Measurements from ENCODE around the gene BCAR3.
"Not testable (repeated sequence)": the region's sequence is repeated elsewhere in the genome, so short reads cannot be mapped to it uniquely, and the experiment has no call there.

BCAR3 gene

DNA sequence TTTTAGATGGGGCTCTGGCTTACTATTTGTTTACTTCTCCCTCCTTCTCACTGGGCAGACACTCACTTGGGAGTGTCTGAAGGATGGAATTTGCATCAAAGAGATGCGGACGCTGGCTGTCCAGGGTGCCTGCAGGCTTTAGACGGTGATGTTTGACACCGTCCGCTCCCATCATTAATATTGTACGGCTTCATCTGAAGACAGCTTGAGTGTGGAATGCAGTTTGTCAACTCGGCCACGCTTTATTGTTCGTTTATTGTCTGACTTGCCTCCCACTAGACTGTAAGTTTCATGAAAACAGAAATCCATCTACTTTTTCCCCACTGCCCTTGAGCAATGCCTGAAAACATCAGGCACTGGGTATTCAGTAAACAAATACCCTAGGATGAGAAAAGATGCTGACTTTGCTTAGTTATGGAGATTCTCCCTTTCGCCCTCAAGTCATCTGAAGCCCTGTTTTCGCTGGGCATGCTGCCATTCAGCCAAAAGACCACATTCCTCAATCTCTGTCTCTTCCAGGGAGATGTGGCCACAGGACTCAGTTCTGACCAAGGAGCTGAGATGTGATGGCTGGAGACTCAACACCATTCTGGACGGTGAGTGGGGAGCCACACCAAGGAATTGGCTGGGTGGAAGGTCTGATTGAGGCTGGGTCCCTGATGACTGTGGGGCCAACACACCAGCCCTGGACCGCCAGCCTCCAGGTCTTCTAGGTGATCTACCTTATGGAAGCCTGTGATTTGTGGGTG lies 87.6 kb downstream of the BCAR3 start:
- DNase-seq = no peak

DNA sequence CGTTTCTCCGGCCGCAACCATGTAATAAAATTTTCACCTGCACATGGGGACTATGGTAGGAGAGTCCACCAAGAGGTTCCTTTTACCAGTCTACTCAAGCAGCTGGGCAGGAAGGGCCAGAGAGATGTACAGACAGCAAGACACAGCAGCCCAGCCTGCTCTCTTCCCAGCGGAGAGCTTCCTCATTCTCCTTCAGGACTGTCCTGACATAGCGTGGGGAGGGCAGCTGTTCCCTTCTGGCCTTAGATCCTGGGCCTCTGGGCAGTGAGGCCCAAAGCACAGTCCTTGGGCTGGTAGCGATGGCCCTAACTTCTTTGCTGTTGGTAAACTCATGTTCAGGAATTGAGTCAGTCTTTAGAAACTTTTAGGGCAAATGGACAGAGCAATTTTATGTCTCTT lies 89.1 kb downstream of the BCAR3 start:
- no peak for DNase-seq

DNA sequence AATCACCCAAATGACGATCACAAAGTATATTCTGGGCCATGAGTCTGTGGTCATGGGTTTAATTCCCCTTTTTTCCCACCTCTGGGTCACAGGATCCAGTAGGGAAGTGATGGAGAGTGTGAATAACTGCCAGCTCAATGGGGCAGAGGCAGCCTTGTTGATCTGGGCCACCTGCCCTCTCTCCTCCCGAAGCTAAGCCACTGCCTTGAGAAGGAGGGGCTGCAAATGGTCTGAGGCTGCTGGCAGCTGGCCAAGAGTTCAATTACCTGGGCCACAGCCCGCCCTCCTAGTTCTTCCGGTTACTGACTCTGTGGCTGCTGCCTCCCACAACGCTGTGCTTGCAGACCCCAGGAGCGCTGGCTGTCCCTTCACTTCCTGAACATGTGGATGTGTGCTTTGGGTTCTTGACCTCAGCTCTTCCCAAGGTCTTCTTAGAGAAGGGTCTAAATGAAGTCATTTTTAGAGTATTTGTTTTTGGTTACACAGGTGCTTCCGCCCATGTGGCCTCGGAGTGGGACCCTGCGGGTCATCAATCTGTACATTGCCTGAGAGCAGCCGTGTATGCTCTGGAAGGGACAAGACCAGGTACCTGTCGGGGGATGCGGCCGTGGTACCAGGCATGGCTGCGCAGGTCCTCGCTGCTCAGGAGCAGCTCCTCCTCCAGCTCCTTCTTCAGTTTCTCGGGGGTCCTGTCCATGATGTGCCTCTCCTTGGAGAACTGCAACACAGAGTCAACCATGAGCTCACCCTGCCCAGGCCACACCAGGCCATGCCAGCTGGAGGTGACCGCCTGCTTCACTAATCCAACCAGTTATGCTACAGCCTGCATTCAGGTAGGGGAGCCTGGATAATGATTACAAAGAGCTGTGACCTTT lies 89.7 kb downstream of the BCAR3 start:
- peak; percentile 37 for DNase-seq

DNA sequence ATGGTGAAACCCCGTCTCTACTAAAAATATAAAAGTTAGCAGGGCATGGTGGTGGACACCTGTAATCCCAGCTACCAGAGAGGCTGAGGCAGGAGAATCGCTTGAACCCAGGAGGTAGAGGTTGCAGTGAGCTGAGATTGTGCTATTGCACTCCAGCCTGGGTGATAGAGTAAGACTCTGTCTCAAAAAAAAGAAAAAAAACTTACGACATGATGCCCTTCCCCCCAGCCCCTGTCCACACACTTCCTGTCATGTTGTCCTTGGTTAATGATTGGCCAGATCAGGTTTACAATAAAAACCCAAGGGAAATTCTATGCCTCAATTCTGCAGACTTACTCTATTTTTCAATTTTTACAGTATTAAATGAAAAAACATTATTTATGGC lies 90.4 kb downstream of the BCAR3 start:
- DNase-seq = not testable (repeated sequence)

DNA sequence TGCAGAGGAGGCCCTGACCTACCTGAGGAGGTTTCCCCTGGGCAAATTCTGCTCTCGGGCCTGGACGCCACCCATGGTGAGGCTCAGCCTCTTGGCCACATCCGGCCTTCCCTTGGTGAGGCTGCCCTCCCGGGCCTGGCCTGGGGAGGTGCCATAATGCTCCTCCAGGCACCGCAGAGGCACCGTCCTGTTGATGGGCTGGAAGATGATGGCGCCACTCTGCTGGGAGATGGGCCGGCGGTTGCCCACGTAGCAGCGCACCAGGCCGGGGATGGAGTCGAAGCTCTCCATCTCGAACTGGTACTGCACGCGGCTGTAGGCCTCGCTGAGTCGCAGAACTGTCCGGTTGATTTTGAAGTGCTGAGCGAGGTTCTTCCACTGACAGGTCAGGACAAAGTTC lies 92.7 kb downstream of the BCAR3 start:
- no peak for DNase-seq

DNA sequence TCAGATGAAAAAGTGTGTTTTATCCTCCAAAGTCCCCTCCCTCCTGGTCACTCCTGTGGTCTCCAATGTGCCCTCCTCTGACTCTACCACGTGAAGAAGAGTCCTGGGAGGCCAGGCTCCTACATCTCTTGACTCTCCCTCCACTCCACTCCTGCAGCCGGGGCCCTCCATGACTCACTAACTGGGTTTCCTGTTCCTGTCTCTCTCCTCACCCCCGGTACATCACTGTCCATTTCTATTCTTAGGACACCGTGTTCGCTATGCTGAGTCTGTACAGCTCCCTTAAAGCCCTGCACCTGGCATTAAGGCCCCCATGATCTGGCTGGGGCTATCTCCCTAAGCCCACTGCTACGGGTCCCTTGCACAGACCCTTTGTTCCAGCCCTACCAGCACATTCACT lies 93.4 kb downstream of the BCAR3 start:
- DNase-seq = no peak

DNA sequence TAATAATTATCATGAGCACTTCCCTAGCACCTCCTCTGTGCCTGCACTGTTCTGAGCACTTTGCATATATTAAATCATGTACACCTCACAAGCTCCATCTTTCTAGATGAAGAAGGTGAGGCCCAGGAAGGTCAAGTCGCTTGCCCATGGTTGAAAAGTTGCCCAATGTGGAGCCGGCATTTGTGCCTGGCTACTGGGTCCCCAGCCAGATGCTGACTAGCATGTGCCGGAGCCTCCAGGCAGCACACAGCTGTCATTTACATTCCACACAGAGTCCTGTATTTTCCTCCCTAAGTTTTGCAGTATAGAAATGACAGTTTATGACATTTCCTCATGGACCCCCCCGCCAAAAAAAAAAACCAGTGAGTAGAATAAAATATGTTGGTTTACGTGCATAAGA lies 94.3 kb downstream of the BCAR3 start:
- no peak for DNase-seq

DNA sequence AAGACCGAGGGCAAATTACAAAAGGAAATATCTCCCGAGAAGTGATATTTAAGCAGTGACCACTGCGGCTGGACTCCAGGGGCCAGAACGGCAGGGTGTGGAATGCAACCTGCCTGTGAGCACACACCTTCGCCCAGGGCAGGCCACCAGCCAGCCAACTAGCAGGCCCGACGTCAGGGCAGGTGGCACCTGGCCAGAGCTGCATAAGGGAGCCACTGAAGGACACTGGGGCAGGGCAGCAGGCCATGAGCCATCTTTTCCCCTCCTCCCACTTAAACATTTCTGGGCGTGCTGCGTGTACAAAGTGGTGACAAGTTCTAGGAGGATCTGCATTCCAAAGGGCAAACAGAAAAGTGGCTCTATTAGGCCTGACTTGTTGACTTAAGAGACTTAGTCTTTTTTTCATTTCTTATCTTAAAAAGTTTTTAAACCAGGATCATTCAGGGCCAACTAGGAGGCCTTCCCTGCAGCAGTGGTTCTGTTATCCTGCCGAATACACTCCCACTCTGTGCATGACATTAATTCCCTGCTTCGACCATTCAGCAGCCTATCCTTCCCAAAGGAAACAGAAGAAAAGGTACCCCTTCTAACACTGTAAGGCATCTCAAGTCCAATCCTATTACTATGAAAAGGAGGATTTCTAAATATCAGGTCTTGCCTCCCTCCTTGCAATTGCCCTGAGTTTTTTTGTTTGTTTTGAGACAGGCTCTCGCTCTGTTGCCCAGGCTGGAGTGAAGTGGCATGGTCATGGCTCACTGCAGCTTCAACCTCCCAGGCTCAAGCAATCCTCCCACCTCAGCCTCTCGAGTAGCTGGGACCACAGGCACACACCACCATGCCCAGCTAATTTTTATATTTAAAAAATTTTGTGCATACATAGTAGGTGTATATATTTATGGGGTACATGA lies 96.3 kb downstream of the BCAR3 start:
- DNase-seq = no peak

DNA sequence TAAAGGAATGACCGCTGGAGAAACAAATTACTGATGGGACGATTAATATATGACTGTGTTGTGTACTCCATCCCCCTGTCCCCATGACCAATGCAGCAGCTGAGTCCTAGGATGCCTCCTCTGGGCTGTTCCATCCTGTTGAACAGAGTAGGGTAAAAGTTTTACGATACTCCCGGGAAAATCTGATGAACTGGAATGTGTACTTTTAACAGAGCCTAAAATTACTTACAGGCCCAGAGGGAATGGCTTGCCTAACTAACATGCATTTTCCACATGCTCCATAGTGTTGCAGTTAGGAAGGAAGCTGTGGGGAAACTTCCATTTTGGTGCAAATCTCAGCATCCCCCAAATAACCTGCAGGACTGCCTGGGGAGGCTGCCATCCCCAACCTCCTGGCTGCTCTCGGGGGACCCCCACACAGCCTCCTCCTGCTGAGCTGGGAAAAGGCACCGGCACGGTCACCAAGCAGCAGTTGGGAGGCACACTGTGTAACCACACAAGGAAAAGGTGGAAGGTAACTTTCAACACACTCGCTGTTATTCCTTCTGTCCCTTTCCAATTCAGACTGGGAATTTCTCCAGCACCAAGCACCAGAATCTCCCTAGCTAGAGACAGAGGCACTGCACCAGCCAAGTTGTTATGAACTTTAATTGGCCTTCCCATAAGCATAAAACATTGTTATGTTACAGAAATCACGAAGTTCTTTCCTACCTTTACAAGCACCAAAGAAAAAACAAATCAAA lies 97.2 kb downstream of the BCAR3 start:
- DNase-seq = no peak

DNA sequence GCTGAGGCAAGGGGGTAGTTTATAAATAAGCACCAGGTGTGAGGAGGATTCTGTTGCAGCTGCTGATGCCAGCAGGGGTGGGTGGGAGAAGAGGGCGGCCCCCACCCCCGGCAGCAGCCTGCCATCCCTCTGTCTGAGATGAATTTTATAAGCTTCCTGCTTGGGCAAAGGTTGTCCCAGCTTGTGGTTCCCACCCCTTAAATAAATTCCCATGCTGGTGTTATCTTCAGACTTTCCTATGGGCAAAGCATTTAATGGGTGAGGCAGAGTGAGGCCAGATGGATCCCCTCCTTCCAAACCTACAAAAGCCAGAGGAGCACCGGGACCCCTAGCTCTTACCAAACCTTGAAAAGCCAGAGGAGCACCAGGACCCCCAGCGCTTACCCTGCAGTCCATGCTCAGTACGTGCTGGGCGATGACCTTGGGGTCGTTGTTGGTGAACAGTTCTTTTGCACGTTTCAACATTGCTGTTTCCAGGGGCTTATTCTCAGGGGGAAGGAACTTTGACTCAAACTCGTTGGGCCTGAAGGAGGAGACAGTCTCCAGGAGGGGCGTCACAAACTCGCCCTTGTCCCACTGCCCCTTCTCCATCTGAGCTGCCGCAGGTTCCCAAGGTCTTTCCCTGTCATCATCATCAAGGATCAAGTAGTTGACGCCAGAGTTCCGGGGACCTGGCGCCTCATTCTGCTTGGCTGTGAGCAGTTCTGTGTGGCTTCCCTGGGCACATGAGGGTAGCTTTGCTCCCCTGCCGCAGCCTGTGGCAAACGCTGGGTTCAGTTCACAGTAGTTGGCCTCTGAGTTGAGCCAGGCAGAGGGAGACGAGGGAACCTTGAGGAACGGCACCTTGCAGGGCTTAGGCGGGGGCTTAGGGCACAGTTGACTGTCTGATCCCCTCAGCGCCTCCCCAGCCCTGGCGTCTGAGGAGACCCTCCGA lies 99.5 kb downstream of the BCAR3 start:
- no peak for DNase-seq

DNA sequence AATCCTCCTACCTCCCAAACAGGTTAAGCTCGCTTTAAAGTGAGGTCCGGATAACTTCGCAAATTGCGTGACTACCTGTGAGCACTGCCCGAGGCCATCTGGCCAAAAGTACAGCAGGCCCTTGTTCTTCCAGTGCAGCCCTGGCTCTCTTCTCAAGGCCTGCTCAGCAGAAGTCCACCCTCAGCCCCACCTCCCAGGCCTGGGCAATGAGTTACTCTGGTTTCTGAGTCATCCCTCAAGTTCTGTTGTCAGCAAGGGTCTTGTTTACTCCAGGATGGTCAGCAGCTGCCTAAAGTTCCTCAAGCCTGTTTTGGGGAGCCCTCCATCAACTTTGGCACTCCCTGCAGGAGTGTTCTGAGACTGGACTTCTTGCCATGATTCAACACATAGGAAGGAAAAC lies 101.7 kb downstream of the BCAR3 start:
- DNase-seq = no peak

DNA sequence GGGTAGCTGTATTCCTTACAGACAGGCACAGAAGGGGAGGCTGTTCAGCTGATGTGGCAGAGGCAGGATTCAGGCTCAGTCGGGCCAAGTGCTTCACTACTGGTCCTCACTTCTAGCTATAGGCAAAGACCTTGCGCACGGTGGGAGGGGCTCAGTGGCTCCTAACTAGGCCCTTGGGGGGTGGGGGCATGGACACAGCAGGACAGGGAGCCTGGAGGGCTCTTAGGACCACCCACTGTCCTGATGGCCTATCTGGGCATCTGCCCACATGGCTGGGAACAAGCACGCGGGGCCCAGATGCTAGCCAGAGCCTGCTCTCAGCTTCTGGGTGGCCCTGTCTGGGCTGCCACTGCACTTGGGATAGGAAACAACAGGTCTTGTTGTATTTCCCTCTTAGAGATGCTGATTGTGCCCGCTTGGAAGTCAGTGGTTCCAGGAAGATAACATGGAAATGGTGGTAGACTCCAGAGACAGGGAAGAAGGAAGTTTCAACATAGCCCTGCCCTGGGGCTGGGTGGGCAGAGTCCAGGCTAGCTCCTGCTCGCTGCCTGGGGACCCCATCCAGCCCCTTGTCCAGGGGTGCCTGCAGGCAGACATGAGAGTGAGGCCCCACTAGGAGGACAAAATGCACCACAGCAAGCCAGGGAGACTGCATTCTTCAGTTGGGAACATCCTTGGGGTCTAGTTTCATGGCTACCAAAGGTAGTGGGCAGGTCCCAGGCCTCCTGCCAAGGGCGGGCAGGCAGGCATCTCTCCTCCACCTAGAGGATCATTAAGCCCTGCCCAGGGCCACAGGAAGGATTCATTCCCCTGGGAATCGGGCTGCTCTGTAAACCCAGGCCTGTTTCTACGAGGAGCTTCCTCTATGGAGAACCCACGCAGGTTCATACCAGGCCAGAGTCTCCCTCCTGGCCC lies 102.5 kb downstream of the BCAR3 start:
- DNase-seq = no peak

DNA sequence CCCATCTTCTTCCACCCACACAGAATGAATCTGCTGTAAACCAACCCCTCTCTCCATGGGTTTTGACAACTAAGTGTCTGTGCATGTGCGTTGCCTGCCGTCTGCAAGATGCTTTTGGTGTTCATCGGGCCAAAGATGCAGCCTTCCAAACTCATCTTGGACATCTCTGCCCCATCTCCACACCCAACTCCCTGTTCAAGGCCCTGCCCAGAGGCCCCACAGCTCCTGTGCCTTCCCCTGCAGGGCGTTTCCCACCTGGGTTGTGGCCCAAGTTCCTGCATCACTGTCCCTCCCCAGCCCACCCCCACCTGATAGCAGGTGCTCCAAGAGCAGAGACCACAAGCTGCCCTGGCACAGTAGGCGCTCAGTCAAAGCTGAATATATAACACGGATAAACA lies 103.2 kb downstream of the BCAR3 start:
- DNase-seq = no peak

DNA sequence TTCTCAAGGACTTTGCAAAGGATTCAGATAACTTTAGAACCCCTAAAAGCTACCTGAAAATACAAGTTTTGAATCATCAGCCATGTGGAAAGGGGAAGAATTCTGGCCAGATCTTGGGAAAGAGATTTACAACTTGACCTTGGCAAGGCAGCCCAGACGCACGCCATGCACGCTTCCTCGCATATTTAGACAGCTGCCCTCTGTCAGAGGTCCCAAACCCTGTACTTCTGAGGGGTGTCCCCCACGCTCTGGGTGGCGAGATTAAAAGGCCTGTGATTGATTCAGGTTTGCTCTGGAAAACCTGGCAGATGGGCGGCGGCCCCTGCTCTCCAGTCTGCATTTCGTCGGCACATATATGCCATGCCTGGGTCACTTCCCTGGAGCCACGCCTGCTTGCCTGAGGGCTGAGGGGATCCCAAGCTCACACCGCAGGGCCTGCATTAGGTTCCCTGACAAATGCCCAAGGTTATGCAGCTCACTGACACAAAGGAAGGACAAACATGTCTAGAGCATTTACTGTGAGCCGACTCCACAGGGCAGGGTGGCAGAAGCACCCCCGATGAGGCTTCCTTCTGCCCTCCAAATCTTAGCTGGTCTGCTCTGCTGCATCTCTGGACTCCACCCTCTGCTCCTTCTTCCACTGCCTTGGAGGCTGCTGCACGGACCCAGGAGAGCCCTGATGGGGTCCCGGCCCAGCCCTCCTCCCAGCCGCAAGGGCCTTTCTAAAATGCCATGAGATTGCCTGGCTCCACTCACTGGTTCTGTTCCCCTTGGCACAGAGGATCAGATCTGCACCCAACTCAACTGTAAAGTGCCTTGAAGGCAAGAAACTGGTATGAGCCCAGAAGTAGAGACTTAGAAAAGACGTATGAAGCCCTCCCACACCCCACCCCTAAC lies 103.9 kb downstream of the BCAR3 start:
- DNase-seq = no peak

DNA sequence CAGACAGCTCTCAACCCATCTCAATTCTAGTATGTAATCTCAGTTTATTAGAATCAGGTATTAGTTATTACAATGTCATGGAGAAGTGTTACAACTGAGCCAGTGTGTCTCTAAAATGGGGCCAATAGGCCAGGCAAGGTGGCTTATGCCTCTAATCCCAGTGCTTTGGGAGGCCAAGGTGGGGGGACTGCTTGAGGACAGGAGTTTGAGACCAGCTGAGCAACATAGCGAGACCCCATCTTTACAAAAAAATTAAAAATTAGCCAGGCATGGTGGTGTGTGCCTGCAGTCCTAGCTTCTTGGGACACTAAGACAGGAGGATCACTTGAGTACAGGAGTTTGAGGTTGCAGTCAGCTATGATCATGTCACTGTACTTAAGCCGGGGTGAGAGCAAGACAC lies 104.9 kb downstream of the BCAR3 start:
- DNase-seq = no peak

DNA sequence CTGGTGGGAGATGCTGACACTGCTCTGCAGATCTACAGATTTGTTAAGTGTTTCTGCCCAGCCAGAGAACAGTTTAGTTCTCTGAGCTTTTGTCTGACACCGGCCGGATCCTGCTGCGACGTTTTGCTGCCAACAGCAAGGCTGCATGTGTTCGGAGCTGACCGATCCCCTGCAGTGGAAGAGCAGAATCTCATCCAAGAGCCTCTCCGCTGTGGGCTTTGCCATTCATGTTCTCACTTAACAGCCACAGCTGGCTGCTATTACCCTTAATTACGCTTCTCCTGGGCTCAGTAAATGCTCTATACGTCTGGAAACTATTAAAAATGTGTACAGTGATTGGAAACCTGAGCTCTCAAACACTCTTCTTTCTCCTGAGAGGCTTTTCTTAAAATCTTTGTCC lies 105.3 kb downstream of the BCAR3 start:
- DNase-seq = no peak

DNA sequence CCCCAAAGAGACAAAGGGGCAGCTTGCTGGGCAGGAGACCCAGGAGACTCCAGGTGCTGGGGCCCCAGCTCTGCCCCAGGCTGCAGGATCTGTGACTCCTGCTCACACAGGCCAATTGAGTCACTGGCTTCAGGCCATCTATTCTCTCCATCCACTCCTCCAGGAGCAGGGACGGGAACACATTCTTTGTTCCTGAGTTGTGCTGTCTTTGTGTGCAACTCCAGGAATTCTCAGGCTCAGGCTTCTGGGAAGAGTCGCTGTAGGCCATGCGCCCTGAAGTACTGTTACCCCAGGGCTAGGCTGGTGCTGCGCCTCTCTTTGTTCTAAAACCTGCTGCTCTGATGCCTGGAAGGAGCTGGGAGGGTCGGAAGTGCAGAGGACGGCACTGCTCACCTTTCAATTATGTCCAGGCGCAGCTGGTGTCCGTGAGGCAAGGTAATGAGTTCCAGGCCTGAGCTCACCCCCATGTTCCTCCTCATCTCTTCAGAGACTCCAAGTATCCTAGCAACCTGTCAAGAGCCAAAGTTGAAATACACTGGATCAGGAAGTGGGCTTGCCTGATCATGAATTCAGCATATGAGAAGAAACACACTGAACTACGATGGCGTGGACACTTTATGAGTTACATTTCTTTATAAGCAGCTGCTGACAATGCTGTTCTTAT lies 105.9 kb downstream of the BCAR3 start:
- DNase-seq = no peak

DNA sequence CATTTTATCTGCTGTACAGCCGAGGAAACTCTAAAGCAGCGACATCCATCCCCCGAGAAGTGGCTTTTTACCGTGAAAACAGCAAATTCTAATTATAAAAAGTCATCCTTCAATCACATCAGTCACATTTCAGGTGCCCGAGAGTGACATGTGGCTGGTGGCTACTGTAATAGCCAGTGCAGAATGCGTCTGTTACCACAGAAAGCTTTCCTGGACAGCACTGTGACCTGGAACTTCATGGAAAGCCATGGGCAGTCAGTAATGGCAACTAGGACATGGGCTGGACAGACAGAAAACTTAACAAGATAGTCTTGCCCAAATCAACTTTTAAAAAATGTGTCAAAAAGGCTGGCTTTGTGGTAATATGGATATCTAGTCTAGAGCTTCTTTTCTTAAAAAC lies 106.6 kb downstream of the BCAR3 start:
- DNase-seq = no peak

DNA sequence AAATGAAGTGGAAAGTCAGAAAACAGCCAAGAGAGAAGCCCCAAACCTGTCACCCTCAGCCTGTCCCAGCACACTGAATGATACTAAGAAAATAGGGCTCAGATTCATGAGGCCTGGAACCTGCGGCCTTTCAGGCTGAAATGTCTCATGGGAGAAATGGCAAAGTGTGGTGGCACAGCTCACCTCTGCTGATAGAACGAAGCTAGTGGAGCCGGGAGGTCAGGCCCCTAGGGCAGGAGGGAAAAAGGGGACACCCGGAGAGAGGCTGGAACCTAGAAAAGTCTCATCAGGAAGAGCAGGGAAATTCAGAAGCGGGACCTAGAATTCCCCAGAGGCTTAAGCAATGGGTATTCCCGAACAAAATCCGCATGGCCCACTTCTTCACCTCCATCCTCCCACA lies 107.1 kb downstream of the BCAR3 start:
- DNase-seq = no peak

Measured in activated gamma-delta T cell treated with Interleukin-2 at 50 U/mL for 16 hours (primary cell).